Breast epithelium (tissue), 3 donors: ENCODE results near the gene HIVEP2.

Source experiments
- POLR2A ChIP-seq: fragments of 450-650 bp; IDR thresholded peaks from one replicate; pipeline ENCODE4 v1.6.1; 2016; ENCODE audit warnings: antibody characterized with exemption, mild to moderate bottlenecking, moderate library complexity
- TF ChIP-seq, protein P1 (sequence below), 3 donors: fragments of 450-650 bp; IDR thresholded peaks; one replicate each; pipeline ENCODE4 v1.5.1; 2016 to 2017; ENCODE audit warnings: antibody characterized with exemption in 3 of 3, mild to moderate bottlenecking in 3 of 3, moderate library complexity in 3 of 3

DNA sequence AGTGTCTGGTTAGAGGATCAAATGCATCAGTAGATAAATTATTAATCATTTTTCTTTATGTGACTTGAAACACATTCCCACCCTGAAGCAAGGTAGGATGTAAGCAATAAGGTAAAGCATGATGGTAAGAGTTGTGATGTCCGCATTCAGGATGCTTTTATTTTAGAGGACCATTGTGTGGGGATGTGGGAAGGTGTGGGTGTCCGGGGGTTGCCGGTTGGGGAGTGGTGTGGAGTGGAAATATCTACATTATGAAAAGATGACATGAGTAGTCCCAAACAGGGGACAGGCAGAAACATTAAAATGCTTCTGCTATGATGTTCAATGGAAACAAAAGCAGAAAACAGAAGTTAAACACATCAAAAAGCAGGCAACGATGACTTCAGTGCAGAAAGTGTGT is 215.4 kb downstream of the HIVEP2 start:
- TF ChIP-seq POLR2A = no peak
- TF ChIP-seq, protein P1, sequence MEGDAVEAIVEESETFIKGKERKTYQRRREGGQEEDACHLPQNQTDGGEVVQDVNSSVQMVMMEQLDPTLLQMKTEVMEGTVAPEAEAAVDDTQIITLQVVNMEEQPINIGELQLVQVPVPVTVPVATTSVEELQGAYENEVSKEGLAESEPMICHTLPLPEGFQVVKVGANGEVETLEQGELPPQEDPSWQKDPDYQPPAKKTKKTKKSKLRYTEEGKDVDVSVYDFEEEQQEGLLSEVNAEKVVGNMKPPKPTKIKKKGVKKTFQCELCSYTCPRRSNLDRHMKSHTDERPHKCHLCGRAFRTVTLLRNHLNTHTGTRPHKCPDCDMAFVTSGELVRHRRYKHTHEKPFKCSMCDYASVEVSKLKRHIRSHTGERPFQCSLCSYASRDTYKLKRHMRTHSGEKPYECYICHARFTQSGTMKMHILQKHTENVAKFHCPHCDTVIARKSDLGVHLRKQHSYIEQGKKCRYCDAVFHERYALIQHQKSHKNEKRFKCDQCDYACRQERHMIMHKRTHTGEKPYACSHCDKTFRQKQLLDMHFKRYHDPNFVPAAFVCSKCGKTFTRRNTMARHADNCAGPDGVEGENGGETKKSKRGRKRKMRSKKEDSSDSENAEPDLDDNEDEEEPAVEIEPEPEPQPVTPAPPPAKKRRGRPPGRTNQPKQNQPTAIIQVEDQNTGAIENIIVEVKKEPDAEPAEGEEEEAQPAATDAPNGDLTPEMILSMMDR (IDR thresholded peaks at IDR 0.05) = no peak
